A172 (cell line): Measurements from ENCODE around the gene PRKCSH. TPM values are rescaled to one million over a fixed set of nuclear protein-coding genes. Genes with fewer than 3 reads are reported as not detected.
"Not testable (repeated sequence)": the region's sequence is repeated elsewhere in the genome, so short reads cannot be mapped to it uniquely, and the experiment has no call there.

ENCODE experiments used
- DNase-seq: peaks from one replicate; pipeline ENCODE4 v3.0.0-alpha.2; 2015; ENCODE audit warnings: low spot score
- total RNA-seq: library from RNA; depleted of rRNA; stranded (reverse); fragments of >200 nt; shearing (Covaris generic); gene quantifications from 2 replicates; pipeline ENCODE4 v1.2.3, GENCODE V29; 2014

Gene PRKCSH
- total RNA-seq, 1 experiment from 2014 or later, result 173 TPM

GRCh38 chr19:11450570-11451326 is 15.3 kb downstream of the PRKCSH start:
- DNase-seq, result no peak

- no peak for DNase-seq
Observed at GRCh38 chr19:11451327-11451870, 16.0 kb downstream of the PRKCSH start.

- DNase-seq, result no peak
Observed at GRCh38 chr19:11451871-11452619, 16.6 kb downstream of the PRKCSH start.

- DNase-seq, result no peak
Observed at GRCh38 chr19:11452620-11453310, 17.3 kb downstream of the PRKCSH start.

- DNase-seq, result no peak
Observed at GRCh38 chr19:11453468-11454341, 18.3 kb downstream of the PRKCSH start.

GRCh38 chr19:11455233-11455554 is 19.8 kb downstream of the PRKCSH start:
- DNase-seq, result not testable (repeated sequence)

- DNase-seq, result no peak
Observed at GRCh38 chr19:11456659-11457058, 21.2 kb downstream of the PRKCSH start.

- no peak for DNase-seq
Observed at GRCh38 chr19:11457115-11457514, 21.7 kb downstream of the PRKCSH start.

- no peak for DNase-seq
Observed at GRCh38 chr19:11457831-11458230, 22.4 kb downstream of the PRKCSH start.

GRCh38 chr19:11458236-11458900 is 22.9 kb downstream of the PRKCSH start:
- DNase-seq, result no peak

- not testable (repeated sequence) for DNase-seq
Observed at GRCh38 chr19:11458912-11459311, 23.5 kb downstream of the PRKCSH start.

- no peak for DNase-seq
Observed at GRCh38 chr19:11460207-11460606, 24.8 kb downstream of the PRKCSH start.

GRCh38 chr19:11461453-11461852 is 26.0 kb downstream of the PRKCSH start:
- DNase-seq, result no peak

GRCh38 chr19:11463391-11463790 is 28.0 kb downstream of the PRKCSH start:
- no peak for DNase-seq

GRCh38 chr19:11464333-11465265 is 29.2 kb downstream of the PRKCSH start:
- no peak for DNase-seq

- no peak for DNase-seq
Observed at GRCh38 chr19:11465600-11465999, 30.2 kb downstream of the PRKCSH start.

- DNase-seq, result not testable (repeated sequence)
Observed at GRCh38 chr19:11468266-11468845, 32.9 kb downstream of the PRKCSH start.

GRCh38 chr19:11473725-11474124 is 38.3 kb downstream of the PRKCSH start:
- DNase-seq, result no peak

GRCh38 chr19:11475343-11475742 is 39.9 kb downstream of the PRKCSH start:
- not testable (repeated sequence) for DNase-seq
